Naive thymus-derived CD4-positive, alpha-beta T cell (primary cell): ENCODE data around the gene GBP2. TPM values are rescaled to one million over a fixed set of nuclear protein-coding genes. Genes with fewer than 3 reads are reported as not detected.

ENCODE experiments used
- ATAC-seq: fragments of 150-1000 bp; cut with Tn5 transposase; 2 replicates; pipeline ENCODE4 v1.10.0; 2021; ENCODE audit warnings: mild to moderate bottlenecking, moderate library complexity
- CTCF ChIA-PET: fragments of 350-600 bp; sonication (Branson Sonifier 250); formaldehyde crosslinking; loops from one replicate; lab custom pipeline; 2021; ENCODE audit warnings: antibody characterized with exemption; lab: Charles Lee
- POLR2A ChIA-PET: fragments of 350-600 bp; sonication (Branson Sonifier 250); formaldehyde crosslinking; loops from one replicate; lab custom pipeline; 2021; ENCODE audit warnings: antibody characterized with exemption, inconsistent platforms; lab: Charles Lee
- DNase-seq, 9 donors: peaks; one replicate each; pipeline versions ENCODE4 v3.0.0 to v3.0.0-alpha.2; 2020 to 2022; ENCODE audit warnings: mixed read lengths in 1 of 9
- H3K27ac ChIP-seq: one replicate; pipeline ENCODE4 v1.7.0; 2013; ENCODE audit warnings: mild to moderate bottlenecking, low read depth, low read length, moderate library complexity
- H3K27me3 ChIP-seq, 2 donors: one replicate each; pipeline ENCODE4 v1.7.0; 2013; ENCODE audit warnings: low read length in 2 of 2, mild to moderate bottlenecking in 2 of 2, moderate library complexity in 2 of 2; ENCODE audit not compliant: control insufficient read depth in 2 of 2, insufficient read depth in 2 of 2
- H3K36me3 ChIP-seq, 3 experiments: 1 replicate in 2 of 3; 2 replicates in 1 of 3; pipeline ENCODE4 v1.7.0; 2013; ENCODE audit warnings: low read length in 3 of 3, mild to moderate bottlenecking in 3 of 3, moderate library complexity in 1 of 3; ENCODE audit not compliant: insufficient read depth in 3 of 3, control insufficient read depth in 2 of 3
- H3K4me1 ChIP-seq, 2 donors: one replicate each; pipeline ENCODE4 v1.7.0; 2013; ENCODE audit warnings: low read length in 2 of 2, mild to moderate bottlenecking in 2 of 2, moderate library complexity in 1 of 2; ENCODE audit not compliant: control insufficient read depth in 2 of 2, insufficient read depth in 2 of 2
- H3K4me3 ChIP-seq: 2 replicates; pipeline ENCODE4 v1.7.0; 2013; ENCODE audit warnings: mild to moderate bottlenecking, low read length
- H3K9me3 ChIP-seq, 3 experiments: 1 replicate in 2 of 3; 2 replicates in 1 of 3; pipeline ENCODE4 v1.7.0; 2013; ENCODE audit warnings: low read length in 3 of 3; ENCODE audit not compliant: control insufficient read depth in 2 of 3
- H3K27ac Mint-ChIP-seq, 9 donors: one replicate each; pipeline ENCODE4 v1.8.0; 2020 to 2022; ENCODE audit warnings: mixed read lengths in 9 of 9, mild to moderate bottlenecking in 8 of 9, moderate library complexity in 5 of 9, inconsistent platforms in 2 of 9
- H3K27me3 Mint-ChIP-seq, 5 donors: one replicate each; pipeline ENCODE4 v1.8.0; 2021 to 2022; ENCODE audit warnings: mixed read lengths in 5 of 5, mild to moderate bottlenecking in 1 of 5
- H3K36me3 Mint-ChIP-seq, 5 donors: one replicate each; pipeline ENCODE4 v1.8.0; 2020 to 2022; ENCODE audit warnings: mixed read lengths in 5 of 5, mild to moderate bottlenecking in 3 of 5, inconsistent platforms in 1 of 5
- H3K4me1 Mint-ChIP-seq, 7 donors: one replicate each; pipeline ENCODE4 v1.8.0; 2020 to 2022; ENCODE audit warnings: mixed read lengths in 7 of 7, mild to moderate bottlenecking in 3 of 7, inconsistent platforms in 1 of 7
- H3K4me3 Mint-ChIP-seq, 10 donors: one replicate each; pipeline ENCODE4 v1.8.0; 2020 to 2022; ENCODE audit warnings: mild to moderate bottlenecking in 10 of 10, mixed read lengths in 10 of 10, moderate library complexity in 6 of 10, inconsistent platforms in 2 of 10
- H3K9me3 Mint-ChIP-seq, 11 donors: one replicate each; pipeline ENCODE4 v1.8.0; 2020 to 2022; ENCODE audit warnings: mixed read lengths in 11 of 11, mild to moderate bottlenecking in 4 of 11, inconsistent platforms in 1 of 11, moderate library complexity in 1 of 11
- intact Hi-C, 2 donors: fragments of 100-400 bp; cut with micrococcal nuclease; formaldehyde crosslinking; loops; one replicate each; pipeline ENCODE4 v1.15.1; 2023
- polyA plus RNA-seq, 2 donors: library from polyadenylated mRNA; unstranded; fragments of 300-500 nt; fragmentation: Illumina TruSeq; gene quantifications; one replicate each; pipeline ENCODE4 v1.2.3, GENCODE V29; 2021
- total RNA-seq, 6 experiments: library from RNA in 5 of 6; stranded (reverse) in 5 of 6; gene quantifications; 1 replicate in 5 of 6; 2 replicates in 1 of 6; pipeline ENCODE4 v1.2.3 and lab custom pipeline; 2021 to 2026

The GBP2 gene
- total and polyA plus RNA-seq, 7 experiments from 2014 or later = 73.8 to 200 (median 104) TPM

GRCh38 chr1:89149229-89149628, 23.3 kb upstream of the GBP2 start:
- Mint-ChIP-seq H3K4me1 (peaks cover 0 to 14% (median 10%) of the 10 kb centered on the region in 7 donors), H3K9me3 (peaks cover 0 to 8% (median 0%) of the 10 kb centered on the region in 11 donors), H3K4me3 (no peak overlapping the region), H3K27me3 (peaks cover 0 to 8% (median 0%) of the 10 kb centered on the region in 5 donors), H3K36me3 (peaks cover 0 to 10% (median 0%) of the 10 kb centered on the region in 5 donors), H3K27ac (no peak overlapping the region)
- Histone ChIP-seq H3K27me3 (no peaks in the 10 kb centered on the region), H3K4me1 (no peaks in the 10 kb centered on the region), H3K36me3 (no peaks in the 10 kb centered on the region), H3K9me3 (no peaks in the 10 kb centered on the region), H3K27ac (no peak overlapping the region), H3K4me3 (no peak overlapping the region)
- intact Hi-C loops = no loop called here
- no peak for ATAC-seq
- DNase-seq = no peak
- POLR2A ChIA-PET = interaction anchor here (1.0 to 1.7 kb wide), 2 partner anchors 18 to 23 kb away, joined by 4 to 5 read pairs; no protein-coding TSS in a partner anchor
- CTCF ChIA-PET = no interaction called here

DNA sequence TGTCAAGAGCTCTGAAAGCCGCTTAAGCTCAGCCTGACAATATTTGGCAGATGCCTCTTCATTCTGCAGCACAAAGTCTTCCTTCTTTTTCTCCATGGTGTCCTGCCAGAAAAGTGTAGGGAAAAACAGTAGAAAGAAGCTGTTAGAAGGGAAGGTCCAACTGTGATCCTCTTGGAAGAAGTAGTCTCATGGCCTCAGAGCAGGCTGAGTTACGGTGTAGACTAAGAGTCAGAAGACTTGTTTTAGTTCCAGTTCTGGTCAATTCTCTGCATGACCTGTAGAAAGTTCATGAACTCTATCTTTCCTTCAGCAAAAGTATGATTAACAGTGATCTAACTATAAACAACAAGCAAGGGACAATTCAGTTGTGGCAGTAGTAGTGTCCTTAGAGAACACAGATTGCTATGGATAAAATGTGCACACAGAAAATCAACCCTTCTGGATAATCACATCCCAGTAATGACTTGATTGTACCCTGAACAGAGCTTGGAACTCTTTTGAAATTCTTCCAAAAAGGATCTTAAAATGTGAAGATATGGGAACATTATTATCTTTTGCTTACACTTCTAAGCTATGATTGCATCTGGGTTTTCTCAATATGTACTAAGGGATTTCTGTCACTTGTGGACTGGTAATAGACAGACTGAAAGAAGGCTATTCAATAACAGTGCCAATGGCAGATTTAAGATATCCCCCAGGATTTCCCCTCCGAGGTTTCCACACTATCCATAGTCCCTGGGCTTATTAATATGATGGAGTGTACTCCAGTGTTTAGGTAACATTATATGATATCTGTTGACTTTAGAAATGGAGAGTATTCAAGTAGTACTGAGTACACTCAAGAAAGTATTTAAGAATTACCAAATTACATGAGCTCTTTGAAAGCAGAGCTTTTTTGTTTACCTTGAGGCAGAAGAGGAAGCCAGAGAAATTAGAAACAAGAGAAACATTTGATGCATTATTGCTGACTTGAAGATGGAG, 22.1 kb upstream of the GBP2 start:
- ChIA-PET POLR2A (interaction anchor here (1.0 to 1.7 kb wide), 2 partner anchors 17 to 21 kb away, joined by 4 to 5 read pairs; no protein-coding TSS in a partner anchor), CTCF (interaction anchor here (0.6 kb wide), 1 partner anchor 154 kb away, joined by 3 read pairs; no protein-coding TSS in a partner anchor)
- H3K9me3 Mint-ChIP-seq = peaks cover 0 to 3% (median 0%) of the 10 kb centered on the region in 11 donors
- H3K27ac Mint-ChIP-seq = no peak overlapping the region
- Histone ChIP-seq H3K9me3 (no peaks in the 10 kb centered on the region), H3K27me3 (no peaks in the 10 kb centered on the region), H3K4me1 (no peaks in the 10 kb centered on the region), H3K27ac (no peak overlapping the region), H3K36me3 (no peaks in the 10 kb centered on the region), H3K4me3 (no peak overlapping the region)
- H3K4me3 Mint-ChIP-seq = no peak overlapping the region
- ATAC-seq = no peak
- intact Hi-C loops = no loop called here
- H3K36me3 Mint-ChIP-seq = peaks cover 0 to 6% (median 0%) of the 10 kb centered on the region in 5 donors
- H3K27me3 Mint-ChIP-seq = peaks cover 0 to 8% (median 0%) of the 10 kb centered on the region in 5 donors
- peaks cover 0 to 13% (median 10%) of the 10 kb centered on the region in 7 donors for H3K4me1 Mint-ChIP-seq
- DNase-seq = no peak

DNA sequence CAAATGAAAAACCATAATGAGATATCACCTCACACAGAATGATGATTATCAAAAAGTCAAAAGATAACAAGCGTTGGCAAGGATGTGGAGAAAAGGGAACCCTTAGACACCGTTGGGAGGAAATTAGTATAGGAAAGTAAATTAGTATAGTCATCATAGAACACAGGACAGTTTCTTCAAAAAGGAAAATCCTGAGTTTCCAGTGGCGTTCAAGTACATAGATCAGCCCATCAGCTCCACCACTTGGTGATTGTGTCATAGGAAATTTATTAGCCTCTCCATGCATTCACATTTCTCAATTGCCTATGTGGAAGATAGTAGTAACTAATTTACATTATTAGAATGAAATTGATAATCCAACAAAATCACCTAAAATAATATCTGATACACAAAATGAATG, 20.8 kb upstream of the GBP2 start:
- Histone ChIP-seq H3K4me1 (no peaks in the 10 kb centered on the region), H3K9me3 (no peaks in the 10 kb centered on the region), H3K27ac (no peak overlapping the region), H3K4me3 (no peak overlapping the region), H3K36me3 (no peaks in the 10 kb centered on the region), H3K27me3 (no peaks in the 10 kb centered on the region)
- no peak overlapping the region for H3K27ac Mint-ChIP-seq
- CTCF ChIA-PET = no interaction called here
- H3K9me3 Mint-ChIP-seq = peaks cover 0 to 3% (median 0%) of the 10 kb centered on the region in 11 donors
- H3K27me3 Mint-ChIP-seq = peaks cover 0 to 8% (median 0%) of the 10 kb centered on the region in 5 donors
- no peak for ATAC-seq
- H3K36me3 Mint-ChIP-seq = peaks cover 0 to 6% (median 0%) of the 10 kb centered on the region in 5 donors
- H3K4me1 Mint-ChIP-seq = peaks cover 2 to 15% (median 10%) of the 10 kb centered on the region in 7 donors
- intact Hi-C loops = no loop called here
- no peak overlapping the region for H3K4me3 Mint-ChIP-seq
- DNase-seq = no peak
- POLR2A ChIA-PET = interaction anchor here (0.7 kb wide), 1 partner anchor 9 kb away, joined by 3 read pairs; no protein-coding TSS in a partner anchor

- Histone ChIP-seq H3K4me1 (no peaks in the 10 kb centered on the region), H3K9me3 (no peaks in the 10 kb centered on the region), H3K27me3 (no peaks in the 10 kb centered on the region), H3K4me3 (no peak overlapping the region), H3K36me3 (no peaks in the 10 kb centered on the region), H3K27ac (no peak overlapping the region)
- Mint-ChIP-seq H3K27ac (no peak overlapping the region), H3K36me3 (peaks cover 0 to 8% (median 0%) of the 10 kb centered on the region in 5 donors), H3K27me3 (peaks cover 0 to 8% (median 0%) of the 10 kb centered on the region in 5 donors), H3K4me3 (no peak overlapping the region), H3K9me3 (peaks cover 0 to 4% (median 0%) of the 10 kb centered on the region in 11 donors), H3K4me1 (peaks cover 3 to 20% (median 14%) of the 10 kb centered on the region in 7 donors)
- ChIA-PET CTCF (interaction anchor here (0.7 kb wide), 1 partner anchor 1867 kb away, joined by 3 read pairs; no protein-coding TSS in a partner anchor), POLR2A (no interaction called here)
- ATAC-seq = no peak
- no peak for DNase-seq
- intact Hi-C loops = no loop called here
Observed at GRCh38 chr1:89143484-89143883, 17.6 kb upstream of the GBP2 start.

DNA sequence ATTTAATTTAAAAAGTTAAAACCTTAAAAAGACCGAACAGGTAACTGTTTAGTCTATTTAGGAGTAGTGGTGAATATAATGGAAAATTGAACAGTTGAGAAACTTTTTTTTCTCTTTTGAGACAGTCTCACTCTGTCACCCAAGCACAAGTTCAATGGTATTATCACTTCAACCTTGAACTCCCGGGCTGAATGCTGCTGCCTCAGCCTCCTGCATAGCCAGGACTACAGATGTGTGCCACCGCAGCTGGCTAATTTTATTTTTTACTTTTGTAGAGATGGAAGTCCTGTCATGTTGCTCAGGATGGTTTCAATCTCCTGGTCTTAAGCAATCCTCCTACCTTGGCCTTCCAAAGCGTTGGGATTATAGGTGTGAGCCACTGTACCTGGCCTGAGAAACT, 16.2 kb upstream of the GBP2 start:
- Histone ChIP-seq H3K4me3 (no peak overlapping the region), H3K9me3 (no peaks in the 10 kb centered on the region), H3K27ac (no peak overlapping the region), H3K4me1 (no peaks in the 10 kb centered on the region), H3K36me3 (no peaks in the 10 kb centered on the region), H3K27me3 (no peaks in the 10 kb centered on the region)
- intact Hi-C loops = no loop called here
- Mint-ChIP-seq H3K27ac (no peak overlapping the region), H3K4me3 (no peak overlapping the region), H3K4me1 (peaks cover 3 to 20% (median 14%) of the 10 kb centered on the region in 7 donors), H3K9me3 (peaks cover 0 to 12% (median 0%) of the 10 kb centered on the region in 11 donors), H3K36me3 (peaks cover 0 to 18% (median 0%) of the 10 kb centered on the region in 5 donors), H3K27me3 (no peaks in the 10 kb centered on the region)
- CTCF ChIA-PET = no interaction called here
- ATAC-seq (no peak), DNase-seq (no peak)
- POLR2A ChIA-PET = no interaction called here

- H3K36me3 ChIP-seq = no peaks in the 10 kb centered on the region
- H3K9me3 ChIP-seq = no peaks in the 10 kb centered on the region
- ChIA-PET POLR2A (interaction anchor here (1.1 kb wide), 1 partner anchor 19 kb away, joined by 3 read pairs; no protein-coding TSS in a partner anchor), CTCF (no interaction called here)
- peaks cover 12 to 15% of the 10 kb centered on the region in 2 donors for H3K4me1 ChIP-seq
- H3K4me3 ChIP-seq = no peak overlapping the region
- Mint-ChIP-seq H3K9me3 (peaks cover 0 to 26% (median 7%) of the 10 kb centered on the region in 11 donors), H3K4me1 (peaks cover 11 to 25% (median 22%) of the 10 kb centered on the region in 7 donors), H3K27me3 (peaks cover 0 to under 1% (median 0%) of the 10 kb centered on the region in 5 donors), H3K4me3 (no peak overlapping the region), H3K36me3 (peaks cover 0 to 45% (median 5%) of the 10 kb centered on the region in 5 donors), H3K27ac (no peak overlapping the region)
- H3K27me3 ChIP-seq = no peaks in the 10 kb centered on the region
- intact Hi-C loops = no loop called here
- no peak overlapping the region for H3K27ac ChIP-seq
- no peak for DNase-seq
- ATAC-seq = no peak
Observed at GRCh38 chr1:89133747-89134146, 7.8 kb upstream of the GBP2 start.
